CD4-positive, alpha-beta T cell (primary cell): ENCODE results near the gene TEX29. TPM values are rescaled to one million over a fixed set of nuclear protein-coding genes. Genes with fewer than 3 reads are reported as not detected.

ENCODE experiments used
- ATAC-seq: fragments of 200-7000 bp; cut with Tn5 transposase; one replicate; pipeline ENCODE4 v1.10.0; 2022; ENCODE audit warnings: mild to moderate bottlenecking; ENCODE audit not compliant: poor library complexity
- CTCF ChIA-PET: fragments of 350-600 bp; sonication (Branson Sonifier 250); formaldehyde crosslinking; loops from one replicate; lab custom pipeline; 2021; ENCODE audit warnings: antibody characterized with exemption, inconsistent platforms; lab: Charles Lee
- POLR2A ChIA-PET: fragments of 350-600 bp; sonication (Branson Sonifier 250); formaldehyde crosslinking; loops from one replicate; lab custom pipeline; 2021; ENCODE audit warnings: antibody characterized with exemption, inconsistent platforms; lab: Charles Lee
- DNase-seq, 14 experiments: peaks; one replicate each; pipeline ENCODE4 v3.0.0-alpha.2; 2013 to 2020; ENCODE audit warnings: mixed read lengths in 2 of 14
- H3K27ac ChIP-seq, 2 donors: one replicate each; pipeline versions ENCODE4 v1.5.1 to v1.7.0; 2013; ENCODE audit warnings: low read length in 2 of 2, low read depth in 1 of 2, mild to moderate bottlenecking in 1 of 2
- H3K27me3 ChIP-seq, 2 experiments: 1 replicate in 1 of 2; 2 replicates in 1 of 2; pipeline versions ENCODE4 v1.6.1 to v1.7.0; 2013; ENCODE audit warnings: low read length in 2 of 2, control low read depth in 1 of 2, mild to moderate bottlenecking in 1 of 2, moderate library complexity in 1 of 2; ENCODE audit not compliant: insufficient read depth in 2 of 2, control insufficient read depth in 1 of 2
- H3K36me3 ChIP-seq: one replicate; pipeline ENCODE4 v1.6.1; 2013; ENCODE audit warnings: low read length, control low read depth; ENCODE audit not compliant: insufficient read depth
- H3K4me1 ChIP-seq: one replicate; pipeline ENCODE4 v1.6.1; 2013; ENCODE audit warnings: low read length, control low read depth; ENCODE audit not compliant: insufficient read depth
- H3K4me3 ChIP-seq: one replicate; pipeline ENCODE4 v1.5.1; 2013; ENCODE audit warnings: mild to moderate bottlenecking, low read length, moderate library complexity
- H3K9me3 ChIP-seq, 2 experiments: 1 replicate in 1 of 2; 2 replicates in 1 of 2; pipeline versions ENCODE4 v1.6.1 to v1.7.0; 2013; ENCODE audit warnings: low read length in 2 of 2, mild to moderate bottlenecking in 2 of 2, control low read depth in 1 of 2, moderate library complexity in 1 of 2; ENCODE audit not compliant: control insufficient read depth in 1 of 2, insufficient read depth in 1 of 2
- H3K27ac Mint-ChIP-seq: one replicate; pipeline ENCODE4 v1.8.0; 2020; ENCODE audit warnings: mixed read lengths
- H3K27me3 Mint-ChIP-seq: one replicate; pipeline ENCODE4 v1.8.0; 2021; ENCODE audit warnings: mixed read lengths
- H3K36me3 Mint-ChIP-seq: one replicate; pipeline ENCODE4 v1.8.0; 2021; ENCODE audit warnings: low read depth, mixed read lengths
- H3K4me1 Mint-ChIP-seq: one replicate; pipeline ENCODE4 v1.8.0; 2021; ENCODE audit warnings: low read depth, mixed read lengths
- H3K4me3 Mint-ChIP-seq: one replicate; pipeline ENCODE4 v1.8.0; 2020; ENCODE audit warnings: mild to moderate bottlenecking, mixed read lengths
- H3K9me3 Mint-ChIP-seq: one replicate; pipeline ENCODE4 v1.8.0; 2020; ENCODE audit warnings: mixed read lengths
- CTCF ChIP-seq: fragments of 200-600 bp; IDR thresholded peaks from one replicate; pipeline ENCODE4 v1.8.0; 2022; ENCODE audit warnings: antibody characterized with exemption, mild to moderate bottlenecking
- intact Hi-C, 2 experiments: fragments of 100-400 bp; cut with DNase I in 1 of 2; cut with micrococcal nuclease in 1 of 2; formaldehyde crosslinking; loops; one replicate each; pipeline versions ENCODE4 v1.15.1 to v1.9.0; 2023 to 2025; cut with DNase I, micrococcal nuclease
- total RNA-seq, 174 experiments: library from RNA in 2 of 174; stranded (reverse) in 2 of 174; gene quantifications; one replicate each; pipeline ENCODE4 v1.2.3 and lab custom pipeline; 2021 to 2026

TEX29 gene
- total RNA-seq, 2 experiments from 2014 or later: 0.52 to 1.0 TPM

DNA sequence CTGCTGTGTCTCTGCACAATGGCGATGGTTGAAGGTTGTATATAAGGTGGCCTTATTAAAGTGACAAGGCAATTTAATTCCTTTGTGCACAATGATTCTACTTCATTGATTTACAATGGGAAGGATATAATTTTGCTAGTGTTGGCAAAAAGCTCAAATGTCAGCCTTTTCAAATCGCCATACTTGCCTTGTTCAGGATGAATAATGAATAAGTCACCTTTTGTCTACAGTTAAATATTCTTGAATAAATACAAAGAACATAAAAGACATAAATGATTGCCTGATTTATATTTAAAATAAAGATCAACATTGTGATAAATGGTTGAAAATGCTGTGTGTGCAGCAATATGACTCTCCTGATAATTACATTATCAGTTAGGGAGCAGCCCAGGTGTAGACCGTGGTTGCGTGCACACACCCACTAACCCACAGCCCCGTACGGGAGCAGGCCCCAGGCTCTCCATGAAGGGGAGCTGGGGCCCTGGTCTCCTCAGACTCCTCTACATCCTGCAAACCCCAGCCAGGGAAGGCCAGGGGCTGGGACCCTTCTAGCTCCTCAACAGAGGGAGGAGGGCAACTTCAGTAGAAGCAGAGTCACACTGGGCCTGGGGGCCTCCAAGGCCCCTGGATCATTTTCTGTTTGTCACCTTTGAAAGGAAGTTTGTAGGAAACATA is 64.9 kb downstream of the TEX29 start:
- Mint-ChIP-seq H3K27ac (peak overlapping the region; percentile 72), H3K9me3 (no peaks in the 10 kb centered on the region), H3K4me3 (peak overlapping the region; percentile 55), H3K36me3 (no peaks in the 10 kb centered on the region), H3K27me3 (peaks cover 4% of the 10 kb centered on the region), H3K4me1 (peaks cover 53% of the 10 kb centered on the region)
- Histone ChIP-seq H3K9me3 (peaks cover 0 to 3% of the 10 kb centered on the region in 2 experiments), H3K27me3 (no peaks in the 10 kb centered on the region), H3K36me3 (no peaks in the 10 kb centered on the region), H3K4me1 (peaks cover 35% of the 10 kb centered on the region), H3K27ac (peak overlapping the region in 1 of 2 donors; percentile 6), H3K4me3 (no peak overlapping the region)
- ChIA-PET POLR2A (interaction anchor here (0.8 kb wide), 2 partner anchors 83 to 588 kb away, joined by 3 read pairs; no protein-coding TSS in a partner anchor), CTCF (no interaction called here)
- DNase-seq (peak in 1 of 14 experiments; percentile 17), ATAC-seq (no peak)
- intact Hi-C loops: no loop called here
- TF ChIP-seq CTCF: no peak

GRCh38 chr13:111387026-111387871 is 66.8 kb downstream of the TEX29 start:
- peaks cover 53% of the 10 kb centered on the region for H3K4me1 Mint-ChIP-seq
- no peak for TF ChIP-seq CTCF
- DNase-seq (peak in 2 of 14 experiments; percentile 13 to 31), ATAC-seq (no peak)
- Histone ChIP-seq H3K4me1 (peaks cover 35% of the 10 kb centered on the region), H3K27ac (no peak overlapping the region), H3K9me3 (no peaks in the 10 kb centered on the region), H3K27me3 (no peaks in the 10 kb centered on the region), H3K4me3 (no peak overlapping the region), H3K36me3 (no peaks in the 10 kb centered on the region)
- H3K4me3 Mint-ChIP-seq: no peak overlapping the region
- peak overlapping the region; percentile 41 for H3K27ac Mint-ChIP-seq
- intact Hi-C loops: no loop called here
- ChIA-PET POLR2A (no interaction called here), CTCF (no interaction called here)
- no peaks in the 10 kb centered on the region for H3K9me3 Mint-ChIP-seq
- H3K36me3 Mint-ChIP-seq: no peaks in the 10 kb centered on the region
- H3K27me3 Mint-ChIP-seq: peaks cover 4% of the 10 kb centered on the region

- CTCF ChIA-PET: no interaction called here
Observed at GRCh38 chr13:111387945-111388600, 67.6 kb downstream of the TEX29 start.

More at GRCh38 chr13:111387945-111388600, 67.6 kb downstream of the TEX29 start:
- peaks cover 35% of the 10 kb centered on the region for H3K4me1 ChIP-seq
- Mint-ChIP-seq H3K27ac (peak overlapping the region; percentile 41), H3K27me3 (peaks cover 4% of the 10 kb centered on the region), H3K4me1 (peaks cover 52% of the 10 kb centered on the region), H3K36me3 (no peaks in the 10 kb centered on the region), H3K4me3 (no peak overlapping the region), H3K9me3 (no peaks in the 10 kb centered on the region)
- ATAC-seq (no peak), DNase-seq (peak in 1 of 14 experiments; percentile 29)
- H3K27ac ChIP-seq: no peak overlapping the region
- no peaks in the 10 kb centered on the region for H3K9me3 ChIP-seq
- intact Hi-C loops: no loop called here
- POLR2A ChIA-PET: no interaction called here
- H3K27me3 ChIP-seq: no peaks in the 10 kb centered on the region
- TF ChIP-seq CTCF: no peak
- no peaks in the 10 kb centered on the region for H3K36me3 ChIP-seq
- no peak overlapping the region for H3K4me3 ChIP-seq
